HEK293 (cell line): ENCODE data around the gene TMCO2.
"Not testable (repeated sequence)": the region's sequence is repeated elsewhere in the genome, so short reads cannot be mapped to it uniquely, and the experiment has no call there.

Experiments used
- CTCF ChIA-PET: fragments of 350-600 bp; formaldehyde crosslinking; extraction: SDS; loops from one replicate; lab custom pipeline; 2021; ENCODE audit warnings: antibody characterized with exemption; lab: Yijun Ruan, JAX
- POLR2A ChIA-PET: fragments of 300-600 bp; formaldehyde crosslinking; extraction: SDS; loops from one replicate; lab custom pipeline; 2020; ENCODE audit warnings: antibody characterized with exemption, inconsistent platforms; lab: Yijun Ruan, JAX
- H3K27ac ChIP-seq: fragments of 200-500 bp; sonication (Bioruptor generic); 2 replicates; pipeline ENCODE4 v1.5.1; 2014; ENCODE audit warnings: low read depth, low read length, control low read depth, inconsistent platforms; ENCODE audit errors: extremely low read depth
- H3K36me3 ChIP-seq, 2 experiments: fragments of 200-500 bp in 1 of 2; sonication (Bioruptor generic) in 1 of 2; 1 replicate in 1 of 2; 2 replicates in 1 of 2; pipeline ENCODE4 v1.5.1; 2014 to 2017; ENCODE audit warnings: inconsistent platforms in 2 of 2, low read length in 2 of 2; ENCODE audit not compliant: control insufficient read depth in 2 of 2, insufficient read depth in 1 of 2
- H3K4me1 ChIP-seq: fragments of 200-500 bp; sonication (Bioruptor generic); 2 replicates; pipeline ENCODE4 v1.5.1; 2014; ENCODE audit warnings: mild to moderate bottlenecking, low read length, inconsistent platforms; ENCODE audit not compliant: control insufficient read depth, insufficient read depth
- H3K4me3 ChIP-seq: 2 replicates; pipeline ENCODE4 v1.5.1; 2011; ENCODE audit warnings: low read depth, mild to moderate bottlenecking, control low read depth, low read length, moderate library complexity
- H3K9me3 ChIP-seq: fragments of 200-500 bp; sonication (Bioruptor generic); 2 replicates; pipeline ENCODE4 v1.5.1; 2014; ENCODE audit warnings: low read depth, low read length, inconsistent platforms; ENCODE audit not compliant: control insufficient read depth, insufficient read depth
- GLIS2 ChIP-seq: fragments of 450-650 bp; formaldehyde crosslinking; IDR thresholded peaks from 2 replicates; pipeline ENCODE4 v1.5.1; 2016; ENCODE audit warnings: missing biosample characterization, missing genetic modification characterization
- HOXC10 ChIP-seq: sonication (generic); formaldehyde crosslinking; IDR thresholded peaks from 2 replicates; pipeline ENCODE4 v1.8.1; 2023; ENCODE audit warnings: mild to moderate bottlenecking, missing genetic modification reagents
- MZF1 ChIP-seq: fragments of 450-650 bp; formaldehyde crosslinking; IDR thresholded peaks from 2 replicates; pipeline ENCODE4 v1.5.1; 2017; ENCODE audit warnings: missing biosample characterization, missing genetic modification characterization, borderline replicate concordance
- PRDM4 ChIP-seq: fragments of 450-650 bp; formaldehyde crosslinking; IDR thresholded peaks from 2 replicates; pipeline ENCODE4 v1.5.1; 2017; ENCODE audit warnings: missing biosample characterization, missing genetic modification characterization
- ZBTB26 ChIP-seq: fragments of 450-650 bp; formaldehyde crosslinking; optimal IDR thresholded peaks from 2 replicates; pipeline ENCODE3; 2016; ENCODE audit warnings: missing biosample characterization, mild to moderate bottlenecking, missing genetic modification characterization
- ZBTB8A ChIP-seq: fragments of 450-650 bp; formaldehyde crosslinking; IDR thresholded peaks from 2 replicates; pipeline ENCODE4 v1.5.1; 2016; ENCODE audit warnings: missing biosample characterization, missing genetic modification characterization
- ZIC2 ChIP-seq: fragments of 450-650 bp; formaldehyde crosslinking; IDR thresholded peaks from 2 replicates; pipeline ENCODE4 v1.5.1; 2016; ENCODE audit warnings: missing biosample characterization, missing genetic modification characterization
- ZNF18 ChIP-seq: fragments of 450-650 bp; formaldehyde crosslinking; IDR thresholded peaks from 2 replicates; pipeline ENCODE4 v1.5.1; 2016; ENCODE audit warnings: missing biosample characterization, missing genetic modification characterization
- ZNF211 ChIP-seq: fragments of 450-650 bp; formaldehyde crosslinking; IDR thresholded peaks from 2 replicates; pipeline ENCODE4 v1.5.1; 2016; ENCODE audit warnings: low read depth, missing biosample characterization, missing genetic modification characterization
- ZNF335 ChIP-seq: fragments of 450-650 bp; formaldehyde crosslinking; conservative IDR thresholded peaks from 2 replicates; pipeline ENCODE4 v1.5.1; 2016; ENCODE audit warnings: missing biosample characterization, missing genetic modification characterization
- ZNF391 ChIP-seq: fragments of 450-650 bp; formaldehyde crosslinking; IDR thresholded peaks from 2 replicates; pipeline ENCODE4 v1.5.1; 2016; ENCODE audit warnings: low read depth, missing biosample characterization, missing genetic modification characterization, borderline replicate concordance
- ZNF416 ChIP-seq: fragments of 450-650 bp; formaldehyde crosslinking; IDR thresholded peaks from 2 replicates; pipeline ENCODE4 v1.5.1; 2016; ENCODE audit warnings: missing biosample characterization, missing genetic modification characterization
- ZNF571 ChIP-seq: fragments of 450-650 bp; formaldehyde crosslinking; IDR thresholded peaks from 2 replicates; pipeline ENCODE4 v1.5.0; 2017; ENCODE audit warnings: missing biosample characterization, missing genetic modification characterization
- ZNF658 ChIP-seq: fragments of 450-650 bp; formaldehyde crosslinking; IDR thresholded peaks from 2 replicates; pipeline ENCODE4; 2016; ENCODE audit warnings: missing biosample characterization, missing genetic modification characterization
- ZNF664 ChIP-seq: fragments of 450-650 bp; formaldehyde crosslinking; IDR thresholded peaks from 2 replicates; pipeline ENCODE4 v1.5.1; 2016; ENCODE audit warnings: missing biosample characterization, missing genetic modification characterization
- ZNF830 ChIP-seq: fragments of 450-650 bp; IDR thresholded peaks from 2 replicates; pipeline ENCODE4 v1.5.0; 2018; ENCODE audit warnings: missing biosample characterization, missing genetic modification characterization, low read depth, mild to moderate bottlenecking, moderate library complexity
- ZSCAN30 ChIP-seq: fragments of 450-650 bp; IDR thresholded peaks from 2 replicates; pipeline ENCODE4 v1.5.1; 2018; ENCODE audit warnings: missing biosample characterization, mild to moderate bottlenecking, missing genetic modification characterization, moderate library complexity

Gene TMCO2

GRCh38 chr1:40218333-40218732 lies 29.4 kb upstream of the TMCO2 start:
- ChIA-PET CTCF (interaction anchor here (0.6 kb wide), 1 partner anchor 57 kb away, joined by 3 read pairs; no protein-coding TSS in a partner anchor), POLR2A (interaction anchor here (0.6 kb wide), 1 partner anchor 20 kb away, joined by 5 read pairs; no protein-coding TSS in a partner anchor)
- Histone ChIP-seq H3K27ac (no peak overlapping the region), H3K36me3 (peaks cover 0 to 14% of the 10 kb centered on the region in 2 experiments; a peak in 2 of 3 replicates), H3K4me3 (no peak overlapping the region), H3K9me3 (no peaks in the 10 kb centered on the region), H3K4me1 (no peaks in the 10 kb centered on the region)
- TF ChIP-seq ZIC2 (tag by site-specific recombination) (no peak), ZNF335 (tag by site-specific recombination) (0 out of 2 replicates have a peak, but pooled peaks have one; percentile 25)

- H3K27ac ChIP-seq, CTCF ChIA-PET, H3K9me3 ChIP-seq, H3K4me1 ChIP-seq, POLR2A ChIA-PET, H3K4me3 ChIP-seq: not testable (repeated sequence)
- H3K36me3 ChIP-seq = peaks cover 0 to 18% of the 10 kb centered on the region in 2 experiments; a peak in 2 of 3 replicates
Measured at GRCh38 chr1:40221471-40221905, 26.2 kb upstream of the TMCO2 start.

- H3K9me3 ChIP-seq = no peaks in the 10 kb centered on the region
- ChIA-PET POLR2A (no interaction called here), CTCF (interaction anchor here (0.6 kb wide), 1 partner anchor 171 kb away, joined by 3 read pairs; no protein-coding TSS in a partner anchor)
- H3K4me3 ChIP-seq = no peak overlapping the region
- no peak overlapping the region for H3K27ac ChIP-seq
- TF ChIP-seq ZNF18 (tag by site-specific recombination) = no peak
- TF ChIP-seq ZBTB8A = no peak
- TF ChIP-seq ZNF664 (tag by site-specific recombination) = no peak
- TF ChIP-seq ZBTB26 (tag by site-specific recombination) = no peak
- no peak for TF ChIP-seq ZNF658
- no peak for TF ChIP-seq ZNF391 (tag by site-specific recombination)
- TF ChIP-seq MZF1 (tag by site-specific recombination) = no peak
- no peak for TF ChIP-seq ZNF211 (tag by site-specific recombination)
- TF ChIP-seq ZSCAN30 (tag by site-specific recombination) = no peak
- no peak for TF ChIP-seq PRDM4 (tag by site-specific recombination)
- TF ChIP-seq ZNF416 (tag by site-specific recombination) = no peak
- no peak for TF ChIP-seq HOXC10
- TF ChIP-seq ZNF830 (tag by site-specific recombination) = no peak
- TF ChIP-seq GLIS2 (tag by site-specific recombination) = no peak
- TF ChIP-seq ZNF571 = no peak
- peaks cover 0 to 18% of the 10 kb centered on the region in 2 experiments; a peak in 2 of 3 replicates for H3K36me3 ChIP-seq
- H3K4me1 ChIP-seq = no peaks in the 10 kb centered on the region
Measured at GRCh38 chr1:40221977-40222772, 25.6 kb upstream of the TMCO2 start.
